CD14-positive monocyte (primary cell): Measurements from ENCODE around the gene ZNF346. TPM values are rescaled to one million over a fixed set of nuclear protein-coding genes. Genes with fewer than 3 reads are reported as not detected.
A peak's percentile ranks its signal among the peaks of the same experiment; 100 is the strongest.

Source experiments
- DNase-seq, 3 donors: peaks; one replicate each; pipeline ENCODE4 v3.0.0-alpha.2; 2011 to 2022
- H2AFZ ChIP-seq: 2 replicates; pipeline ENCODE4 v1.6.0; 2012; ENCODE audit warnings: mild to moderate bottlenecking, low read depth, low read length, inconsistent platforms; ENCODE audit not compliant: insufficient read depth, poor library complexity, severe bottlenecking
- H3K27ac ChIP-seq, 2 donors: 1 replicate in 1 of 2; 2 replicates in 1 of 2; pipeline ENCODE4 v1.5.1; 2012 to 2013; ENCODE audit warnings: low read length in 2 of 2, control low read depth in 1 of 2, inconsistent platforms in 1 of 2, low read depth in 1 of 2, mild to moderate bottlenecking in 1 of 2
- H3K27me3 ChIP-seq, 2 donors: one replicate each; pipeline versions ENCODE4 v1.6.0 to v1.6.1; 2011 to 2013; ENCODE audit warnings: low read length in 2 of 2; ENCODE audit not compliant: control insufficient read depth in 2 of 2, insufficient read depth in 2 of 2
- H3K36me3 ChIP-seq, 2 donors: replicated peaks in 1 of 2; 1 replicate in 1 of 2; 2 replicates in 1 of 2; pipeline versions ENCODE4 v1.5.1 to v1.6.1; 2012 to 2013; ENCODE audit warnings: low read length in 2 of 2, control low read depth in 1 of 2, inconsistent platforms in 1 of 2, mild to moderate bottlenecking in 1 of 2; ENCODE audit not compliant: insufficient read depth in 2 of 2, control insufficient read depth in 1 of 2
- H3K4me1 ChIP-seq, 2 donors: 1 replicate in 1 of 2; 2 replicates in 1 of 2; pipeline versions ENCODE4 v1.5.1 to v1.6.1; 2012 to 2013; ENCODE audit warnings: low read length in 2 of 2, control low read depth in 1 of 2, inconsistent platforms in 1 of 2, mild to moderate bottlenecking in 1 of 2, moderate library complexity in 1 of 2; ENCODE audit not compliant: insufficient read depth in 2 of 2, control insufficient read depth in 1 of 2
- H3K4me2 ChIP-seq: replicated peaks from 2 replicates; pipeline ENCODE3; 2012; ENCODE audit warnings: low read length, moderate library complexity, mild to moderate bottlenecking; ENCODE audit not compliant: poor library complexity, severe bottlenecking; ENCODE audit errors: extremely low read depth
- H3K4me3 ChIP-seq, 3 experiments: fragments of 200-600 bp in 1 of 3; sonication (generic) in 1 of 3; replicated peaks in 1 of 3; 1 replicate in 2 of 3; 2 replicates in 1 of 3; pipeline ENCODE4 v1.5.1; 2011 to 2013; ENCODE audit warnings: low read length in 3 of 3, mild to moderate bottlenecking in 3 of 3, control low read depth in 2 of 3, low read depth in 2 of 3, inconsistent platforms in 1 of 3, moderate library complexity in 1 of 3
- H3K79me2 ChIP-seq: 2 replicates; pipeline ENCODE4 v1.6.0; 2012; ENCODE audit warnings: mild to moderate bottlenecking, control low read depth, inconsistent platforms, low read length, moderate library complexity; ENCODE audit not compliant: insufficient read depth
- H3K9ac ChIP-seq: 2 replicates; pipeline ENCODE4 v1.6.0; 2017; ENCODE audit warnings: low read length, mild to moderate bottlenecking; ENCODE audit not compliant: insufficient read depth, poor library complexity, severe bottlenecking
- H3K9me3 ChIP-seq, 2 donors: replicated peaks in 1 of 2; 1 replicate in 1 of 2; 2 replicates in 1 of 2; pipeline versions ENCODE4 v1.5.1 to v1.6.1; 2012 to 2013; ENCODE audit warnings: low read length in 2 of 2, control low read depth in 1 of 2; ENCODE audit not compliant: control insufficient read depth in 1 of 2, insufficient read depth in 1 of 2
- H4K20me1 ChIP-seq: 2 replicates; pipeline ENCODE4 v1.6.0; 2012; ENCODE audit warnings: mild to moderate bottlenecking, low read length, control low read depth, moderate library complexity; ENCODE audit not compliant: insufficient read depth
- H3K27ac Mint-ChIP-seq, 7 donors: one replicate each; pipeline ENCODE4 v1.8.0; 2020; ENCODE audit warnings: mild to moderate bottlenecking in 7 of 7, mixed read lengths in 7 of 7, moderate library complexity in 6 of 7, inconsistent platforms in 2 of 7
- H3K27me3 Mint-ChIP-seq, 3 donors: one replicate each; pipeline ENCODE4 v1.8.0; 2021 to 2022; ENCODE audit warnings: low read depth in 3 of 3, mild to moderate bottlenecking in 3 of 3, mixed read lengths in 3 of 3, moderate library complexity in 3 of 3, inconsistent platforms in 1 of 3
- H3K36me3 Mint-ChIP-seq, 2 donors: one replicate each; pipeline ENCODE4 v1.8.0; 2020; ENCODE audit warnings: mixed read lengths in 2 of 2, inconsistent platforms in 1 of 2, mild to moderate bottlenecking in 1 of 2
- H3K4me1 Mint-ChIP-seq: one replicate; pipeline ENCODE4 v1.8.0; 2020; ENCODE audit warnings: mild to moderate bottlenecking, mixed read lengths
- H3K4me3 Mint-ChIP-seq, 2 donors: one replicate each; pipeline ENCODE4 v1.8.0; 2020; ENCODE audit warnings: mild to moderate bottlenecking in 2 of 2, mixed read lengths in 2 of 2, moderate library complexity in 1 of 2
- H3K9me3 Mint-ChIP-seq, 7 donors: one replicate each; pipeline ENCODE4 v1.8.0; 2020 to 2022; ENCODE audit warnings: mixed read lengths in 7 of 7, mild to moderate bottlenecking in 6 of 7, moderate library complexity in 6 of 7, inconsistent platforms in 2 of 7
- CTCF ChIP-seq: fragments of 200-600 bp; IDR thresholded peaks from one replicate; pipeline ENCODE4 v1.8.0; 2022; ENCODE audit warnings: antibody characterized with exemption, mild to moderate bottlenecking
- WGBS: methylation state at CpG from one replicate; pipeline ENCODE4 v1.1.5; 2013; ENCODE audit warnings: missing lambda C conversion rate; ENCODE audit not compliant: insufficient coverage; 5-methylcytosine and 5-hydroxymethylcytosine counted together
- intact Hi-C, 2 donors: fragments of 100-400 bp; cut with micrococcal nuclease; formaldehyde crosslinking; loops; one replicate each; pipeline versions ENCODE4 v1.15.0 to v1.15.1; 2023
- polyA plus RNA-seq, 3 donors: library from polyadenylated mRNA; depleted of rRNA in 1 of 3; unstranded in 2 of 3; stranded (reverse) in 1 of 3; fragments of 300-500 nt in 2 of 3; fragments of >200 nt in 1 of 3; fragmentation: Illumina TruSeq in 2 of 3; gene quantifications; 1 replicate in 2 of 3; 2 replicates in 1 of 3; pipeline ENCODE4 v1.2.3, GENCODE V29; 2012 to 2021

Gene ZNF346
- polyA plus RNA-seq, 3 donors = 6.0 to 9.6 (median 6.4) TPM

GRCh38 chr5:177067503-177067902 lies 45.0 kb downstream of the ZNF346 start:
- DNase-seq = no peak
- 100% methylated on average over 2 of the region's 5 CpGs for WGBS

GRCh38 chr5:177070536-177071191 lies 48.2 kb downstream of the ZNF346 start:
- peaks cover 3% of the 10 kb centered on the region for H3K4me1 Mint-ChIP-seq
- no peaks in the 10 kb centered on the region for H3K27me3 Mint-ChIP-seq
- no peak overlapping the region for H3K4me3 Mint-ChIP-seq
- H3K36me3 Mint-ChIP-seq = peaks cover 17 to 34% of the 10 kb centered on the region in 2 donors
- Histone ChIP-seq H2AFZ (no peak overlapping the region), H3K4me1 (no peaks in the 10 kb centered on the region), H3K9me3 (no peaks in the 10 kb centered on the region), H3K36me3 (peaks cover 4 to 23% of the 10 kb centered on the region in 2 donors), H3K4me2 (no peak overlapping the region), H3K9ac (no peak overlapping the region), H3K79me2 (no peaks in the 10 kb centered on the region), H3K27ac (no peak overlapping the region), H4K20me1 (no peaks in the 10 kb centered on the region), H3K27me3 (no peaks in the 10 kb centered on the region), H3K4me3 (no peak overlapping the region)
- intact Hi-C loops = no loop called here
- H3K9me3 Mint-ChIP-seq = no peaks in the 10 kb centered on the region
- no peak for DNase-seq
- WGBS = no CpG with 5 or more reads among the region's 6 CpGs
- no peak for TF ChIP-seq CTCF
- peak overlapping the region in 1 of 7 donors; percentile 36 for H3K27ac Mint-ChIP-seq

More at GRCh38 chr5:177067503-177067902, 45.0 kb downstream of the ZNF346 start:
- no peaks in the 10 kb centered on the region for H3K9me3 ChIP-seq
- H2AFZ ChIP-seq = no peak overlapping the region
- H3K27ac ChIP-seq = no peak overlapping the region
- no peak overlapping the region for H3K9ac ChIP-seq
- no peaks in the 10 kb centered on the region for H3K9me3 Mint-ChIP-seq
- H3K79me2 ChIP-seq = no peaks in the 10 kb centered on the region
- H3K36me3 Mint-ChIP-seq = peaks cover 29 to 48% of the 10 kb centered on the region in 2 donors
- no peak overlapping the region for H3K4me3 Mint-ChIP-seq
- peaks cover 3% of the 10 kb centered on the region for H3K4me1 Mint-ChIP-seq
- H3K36me3 ChIP-seq = peaks cover 26 to 53% of the 10 kb centered on the region in 2 donors
- H3K27ac Mint-ChIP-seq = peak overlapping the region in 2 of 7 donors; percentile 36 to 80
- intact Hi-C loops = no loop called here
- H3K27me3 Mint-ChIP-seq = no peaks in the 10 kb centered on the region
- H3K4me2 ChIP-seq = no peak overlapping the region
- H3K4me1 ChIP-seq = no peaks in the 10 kb centered on the region
- no peak for TF ChIP-seq CTCF
- H3K27me3 ChIP-seq = no peaks in the 10 kb centered on the region
- H3K4me3 ChIP-seq = no peak overlapping the region
- H4K20me1 ChIP-seq = no peaks in the 10 kb centered on the region
